GM13976 (cell line): Measurements from ENCODE around the gene CHST4.
"Not testable (repeated sequence)": the region's sequence is repeated elsewhere in the genome, so short reads cannot be mapped to it uniquely, and the experiment has no call there.

ENCODE experiments used
- DNase-seq: peaks from one replicate; pipeline ENCODE4 v3.0.0; 2012; ENCODE audit warnings: low spot score
- in situ Hi-C: fragments of 300-500 bp; cut with MboI; formaldehyde crosslinking; loops from one replicate; pipeline ENCODE4 v1.12.0; 2022; ENCODE audit warnings: low sequenced_read_pairs, mixed read lengths, inconsistent platforms; ENCODE audit not compliant: unreplicated experiment
- TF ChIP-seq, protein P1 (sequence below): IDR thresholded peaks from 2 replicates; pipeline ENCODE4 v1.5.1; 2012; ENCODE audit warnings: borderline replicate concordance, mild to moderate bottlenecking; ENCODE audit not compliant: insufficient read depth; ENCODE audit errors: extremely low read depth, missing control alignments, control extremely low read depth

CHST4 gene

DNA sequence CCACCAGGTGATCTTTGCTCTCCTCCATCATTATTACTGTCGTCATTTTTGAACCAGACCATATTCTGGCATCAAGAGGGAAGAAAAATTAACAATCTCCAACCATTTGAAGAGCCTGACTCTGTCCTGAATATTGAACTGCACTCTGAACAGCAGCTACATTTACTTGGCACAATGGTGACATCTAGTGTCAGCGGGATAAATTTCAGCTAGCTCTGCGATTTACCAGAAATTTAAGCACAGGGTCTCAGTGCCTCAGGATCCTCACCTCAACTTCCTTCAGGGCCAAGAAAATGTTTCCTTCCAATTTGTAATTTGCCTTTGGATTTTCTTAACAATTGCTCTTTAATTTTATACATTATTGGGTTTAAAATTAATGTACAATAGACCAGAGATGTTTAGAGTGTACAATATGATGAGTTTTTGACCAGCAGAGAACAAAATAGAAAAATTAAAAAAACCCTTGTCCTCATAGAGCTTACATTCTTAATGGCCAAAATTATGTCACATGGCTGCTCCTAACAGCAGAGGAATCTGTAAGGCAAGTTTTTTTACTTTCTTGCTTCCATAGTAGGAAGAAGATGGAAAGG, 26.4 kb upstream of the CHST4 start:
- peak; percentile 66 for DNase-seq
- TF ChIP-seq, protein P1, sequence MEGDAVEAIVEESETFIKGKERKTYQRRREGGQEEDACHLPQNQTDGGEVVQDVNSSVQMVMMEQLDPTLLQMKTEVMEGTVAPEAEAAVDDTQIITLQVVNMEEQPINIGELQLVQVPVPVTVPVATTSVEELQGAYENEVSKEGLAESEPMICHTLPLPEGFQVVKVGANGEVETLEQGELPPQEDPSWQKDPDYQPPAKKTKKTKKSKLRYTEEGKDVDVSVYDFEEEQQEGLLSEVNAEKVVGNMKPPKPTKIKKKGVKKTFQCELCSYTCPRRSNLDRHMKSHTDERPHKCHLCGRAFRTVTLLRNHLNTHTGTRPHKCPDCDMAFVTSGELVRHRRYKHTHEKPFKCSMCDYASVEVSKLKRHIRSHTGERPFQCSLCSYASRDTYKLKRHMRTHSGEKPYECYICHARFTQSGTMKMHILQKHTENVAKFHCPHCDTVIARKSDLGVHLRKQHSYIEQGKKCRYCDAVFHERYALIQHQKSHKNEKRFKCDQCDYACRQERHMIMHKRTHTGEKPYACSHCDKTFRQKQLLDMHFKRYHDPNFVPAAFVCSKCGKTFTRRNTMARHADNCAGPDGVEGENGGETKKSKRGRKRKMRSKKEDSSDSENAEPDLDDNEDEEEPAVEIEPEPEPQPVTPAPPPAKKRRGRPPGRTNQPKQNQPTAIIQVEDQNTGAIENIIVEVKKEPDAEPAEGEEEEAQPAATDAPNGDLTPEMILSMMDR, result peak; percentile 73
- in situ Hi-C loops, result loop anchor here (10.0 kb wide), 1 partner anchor 85 kb away; no protein-coding TSS in a partner anchor

DNA sequence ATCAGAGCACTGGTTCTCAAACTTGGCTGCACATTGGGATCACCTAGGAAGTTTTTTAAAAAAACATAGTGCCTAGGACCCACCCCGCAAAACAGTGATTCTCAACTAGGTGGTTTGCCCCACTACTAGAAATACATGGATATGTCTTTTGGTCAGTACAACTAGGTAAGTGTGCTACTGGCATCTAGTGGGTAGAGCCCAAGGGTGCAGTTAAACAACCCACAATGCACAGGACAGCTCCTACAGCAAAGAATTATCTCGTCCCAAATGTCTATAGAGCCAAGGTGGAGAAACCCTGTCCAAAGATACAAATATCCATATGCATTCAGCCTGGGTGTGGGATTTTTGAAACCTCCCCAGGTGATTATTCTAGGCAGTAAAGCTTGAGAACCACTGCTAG, 25.3 kb upstream of the CHST4 start:
- in situ Hi-C loops, result loop anchor here (10.0 kb wide), 1 partner anchor 86 kb away; no protein-coding TSS in a partner anchor
- DNase-seq, result no peak
- TF ChIP-seq, protein P1, result no peak

DNA sequence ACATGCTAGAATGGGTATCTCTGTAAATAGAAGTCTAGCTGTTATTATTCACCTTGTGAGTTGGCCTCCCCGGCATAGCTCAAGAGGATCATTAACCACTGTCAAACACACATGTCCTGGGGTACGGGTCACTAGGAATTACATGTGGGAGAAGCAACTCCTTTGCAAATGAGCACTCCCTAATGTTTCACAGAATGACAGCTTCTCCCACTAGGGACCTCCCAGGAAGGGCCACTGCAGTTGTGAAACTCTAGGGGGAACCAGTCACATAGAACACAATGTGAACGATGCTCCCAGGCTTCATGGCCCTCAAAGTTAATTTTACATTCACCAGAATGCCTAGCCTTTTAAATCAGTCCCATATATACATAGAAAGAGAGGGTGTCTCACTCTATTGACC, 24.7 kb upstream of the CHST4 start:
- in situ Hi-C loops, result loop anchor here (10.0 kb wide), 1 partner anchor 87 kb away; no protein-coding TSS in a partner anchor
- DNase-seq, result no peak
- TF ChIP-seq, protein P1, result peak; percentile 18

DNA sequence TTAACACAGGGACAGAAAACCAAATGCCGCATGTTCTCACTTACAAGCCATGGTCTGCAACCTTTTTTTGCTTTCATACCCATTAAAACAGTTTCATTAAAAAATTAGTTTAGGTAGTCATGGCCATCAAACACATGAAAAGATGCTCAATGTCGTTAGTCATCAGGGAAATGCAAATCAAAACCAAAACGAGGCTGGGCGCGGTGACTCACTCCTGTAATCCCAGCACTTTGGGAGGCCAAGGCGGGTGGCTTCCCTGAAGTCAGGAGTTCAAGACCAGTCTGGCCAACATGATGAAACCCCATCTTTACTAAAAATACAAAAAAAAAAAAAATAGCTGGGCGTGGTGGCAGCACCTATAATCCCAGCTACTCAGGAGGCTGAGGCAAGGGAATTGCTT, 22.2 kb upstream of the CHST4 start:
- in situ Hi-C loops, result loop anchor here (10.0 kb wide), 1 partner anchor 89 kb away; no protein-coding TSS in a partner anchor
- not testable (repeated sequence) for DNase-seq

DNA sequence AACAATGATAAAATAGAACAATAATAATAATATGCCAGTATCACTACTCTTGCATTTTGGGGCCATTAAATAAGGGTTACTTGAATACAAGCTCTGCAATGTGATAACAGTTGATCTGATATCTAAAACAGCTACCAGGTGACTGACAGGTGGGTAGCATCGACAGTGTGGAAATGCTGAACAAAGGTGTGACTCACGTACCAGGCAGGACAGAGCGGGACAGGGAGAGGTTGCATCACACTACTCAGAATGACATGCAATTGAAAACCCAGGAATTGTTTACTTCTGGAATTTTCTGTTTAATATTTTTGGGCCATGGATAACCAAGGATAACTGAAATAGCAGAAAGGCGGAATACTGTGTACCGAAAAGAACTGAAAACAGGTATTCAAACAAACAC, 21.3 kb upstream of the CHST4 start:
- in situ Hi-C loops, result loop anchor here (10.0 kb wide), 1 partner anchor 90 kb away; no protein-coding TSS in a partner anchor

DNA sequence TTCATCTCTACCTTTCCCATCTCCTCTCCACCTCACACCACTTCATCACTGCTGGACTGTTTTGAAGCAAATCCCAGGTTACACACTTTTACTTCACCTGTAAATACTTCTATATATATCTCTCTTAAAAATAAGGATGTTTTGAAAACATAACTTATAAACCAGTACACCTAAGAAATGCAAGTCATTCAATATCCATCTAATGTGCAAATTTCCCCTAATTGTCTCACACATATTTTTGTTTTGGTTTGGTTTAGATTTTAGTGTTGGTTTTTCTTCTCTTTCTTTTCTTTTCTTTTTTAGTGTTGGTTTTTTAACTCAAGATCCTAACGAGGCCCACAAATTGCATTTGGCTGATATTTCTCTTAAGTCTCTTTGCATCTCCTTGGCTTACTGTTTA, 19.2 kb upstream of the CHST4 start:
- in situ Hi-C loops, result loop anchor here (10.0 kb wide), 1 partner anchor 92 kb away; no protein-coding TSS in a partner anchor
- DNase-seq, result no peak
- TF ChIP-seq, protein P1, result no peak

More for the DNA sequence above, 21.3 kb upstream of the CHST4 start:
- TF ChIP-seq, protein P1, result no peak
- no peak for DNase-seq

DNA sequence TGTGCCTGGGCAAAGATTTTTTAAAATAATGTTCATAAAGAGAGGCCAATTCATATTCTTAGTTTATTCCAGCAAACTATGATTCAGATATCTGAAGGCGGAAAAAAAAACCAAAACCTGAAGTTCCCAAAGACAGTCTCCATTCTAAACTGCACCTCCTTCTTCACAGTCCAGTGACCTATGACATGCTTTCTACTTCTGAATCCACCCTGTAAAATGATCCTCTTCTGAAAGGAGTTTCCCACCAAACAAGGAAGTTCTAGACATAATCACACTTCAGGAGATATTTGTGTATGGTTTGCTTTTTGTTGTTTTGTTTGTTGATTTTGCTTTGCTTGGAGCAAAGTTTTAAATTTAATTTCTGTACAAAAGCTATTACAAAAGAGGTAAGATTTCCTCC, 12.9 kb upstream of the CHST4 start:
- no peak for DNase-seq
- in situ Hi-C loops, result no loop called here
- TF ChIP-seq, protein P1, result no peak
